Measurements from ENCODE around the gene SAMD4A. TPM values are rescaled to one million over a fixed set of nuclear protein-coding genes. Genes with fewer than 3 reads are reported as not detected.

SAMD4A gene
- total and polyA plus RNA-seq, 8 donors, result 2.9 to 12.2 (median 9.4) TPM

- H3K9me3 ChIP-seq, result no peaks in the 10 kb centered on the region
- no peaks in the 10 kb centered on the region for H3K27me3 ChIP-seq
- FAIRE-seq (no peak), ATAC-seq (peak in 3 of 4 donors; percentile 66 to 83 (median 80)), DNase-seq (no peak)
- H3K36me3 ChIP-seq, result no peaks in the 10 kb centered on the region
- 62 to 66% methylated on average over 11 of the region's 11 CpGs for whole genome bisulfite sequencing, 2 donors
- no peak for TF ChIP-seq CTCF (IDR thresholded peaks at IDR 0.05)
- intact Hi-C loops (cut with DNase I), result no loop called here
- peak overlapping the region in 1 of 4 donors; percentile 35 for H3K27ac ChIP-seq
- H3K4me3 ChIP-seq, result no peak overlapping the region
- peaks cover 0 to 3% (median 0%) of the 10 kb centered on the region in 3 donors for H3K4me1 ChIP-seq
Measured at GRCh38 chr14:54676812-54677708, 110.1 kb downstream of the SAMD4A start.

- DNase-seq (no peak), ATAC-seq (no peak), FAIRE-seq (no peak)
- TF ChIP-seq CTCF (IDR thresholded peaks at IDR 0.05), result no peak
- intact Hi-C loops (cut with DNase I), result loop anchor here in 2 of 3 donors (5.0 to 10.0 kb wide), 3 partner anchors 84 to 108 kb away; no protein-coding TSS in a partner anchor
- Histone ChIP-seq H3K27me3 (no peaks in the 10 kb centered on the region), H3K36me3 (no peaks in the 10 kb centered on the region), H3K4me1 (peaks cover 0 to 3% (median 0%) of the 10 kb centered on the region in 3 donors), H3K9me3 (no peaks in the 10 kb centered on the region), H3K4me3 (no peak overlapping the region), H3K27ac (no peak overlapping the region)
- WGBS, 2 donors, result 89 to 91% methylated on average over 6 of the region's 6 CpGs
Measured at GRCh38 chr14:54680651-54681050, 113.7 kb downstream of the SAMD4A start.

GRCh38 chr14:54681811-54682261 is 114.9 kb downstream of the SAMD4A start:
- no peak for TF ChIP-seq CTCF (IDR thresholded peaks at IDR 0.05)
- Histone ChIP-seq H3K4me1 (peaks cover 0 to 6% (median 0%) of the 10 kb centered on the region in 3 donors), H3K27me3 (no peaks in the 10 kb centered on the region), H3K27ac (no peak overlapping the region), H3K9me3 (no peaks in the 10 kb centered on the region), H3K4me3 (no peak overlapping the region), H3K36me3 (no peaks in the 10 kb centered on the region)
- FAIRE-seq, result no peak
- WGBS, 2 donors, result 88 to 91% methylated on average over 4 of the region's 4 CpGs
- ATAC-seq, result no peak
- intact Hi-C loops (cut with DNase I), result loop anchor here in 2 of 3 donors (5.0 to 10.0 kb wide), 3 partner anchors 83 to 110 kb away; no protein-coding TSS in a partner anchor
- no peak for DNase-seq

- DNase-seq, result no peak
- intact Hi-C loops (cut with DNase I), result loop anchor here in 2 of 3 donors (5.0 to 10.0 kb wide), 3 partner anchors 82 to 110 kb away; no protein-coding TSS in a partner anchor
- Histone ChIP-seq H3K4me3 (no peak overlapping the region), H3K9me3 (no peaks in the 10 kb centered on the region), H3K4me1 (peaks cover 0 to 5% (median 0%) of the 10 kb centered on the region in 3 donors), H3K27me3 (no peaks in the 10 kb centered on the region), H3K36me3 (no peaks in the 10 kb centered on the region), H3K27ac (no peak overlapping the region)
- TF ChIP-seq CTCF (IDR thresholded peaks at IDR 0.05), result no peak
- 95 to 98% methylated on average over 3 of the region's 3 CpGs for WGBS, 2 donors
- no peak for ATAC-seq
- no peak for FAIRE-seq
Measured at GRCh38 chr14:54682578-54682977, 115.7 kb downstream of the SAMD4A start.
